ENCODE measurements around the gene KIF22.

KIF22 gene

GRCh38 chr16:29841631-29842030, 51.1 kb downstream of the KIF22 start:
- Histone ChIP-seq H3K36me3 (ENCODE audit: control insufficient read depth, insufficient read depth, low read length) (no peaks in the 10 kb centered on the region), H3K9me3 (ENCODE audit: control insufficient read depth, insufficient read depth, low read length) (no peaks in the 10 kb centered on the region), H3K4me1 (ENCODE audit: control insufficient read depth, insufficient read depth, low read length) (no peaks in the 10 kb centered on the region), H3K9ac (ENCODE audit: low read depth, low read length) (no peak overlapping the region), H3K27me3 (ENCODE audit: control insufficient read depth, insufficient read depth, low read length) (no peaks in the 10 kb centered on the region), H3K4me3 (ENCODE audit: low read depth, low read length) (no peak overlapping the region)

- H3K4me1 ChIP-seq (ENCODE audit: control insufficient read depth, insufficient read depth, low read length), result no peaks in the 10 kb centered on the region
- H3K27me3 ChIP-seq (ENCODE audit: control insufficient read depth, insufficient read depth, low read length), result no peaks in the 10 kb centered on the region
- no peaks in the 10 kb centered on the region for H3K36me3 ChIP-seq (ENCODE audit: control insufficient read depth, insufficient read depth, low read length)
- H3K4me3 ChIP-seq (ENCODE audit: low read depth, low read length), result no peak overlapping the region
- no peaks in the 10 kb centered on the region for H3K9me3 ChIP-seq (ENCODE audit: control insufficient read depth, insufficient read depth, low read length)
- H3K9ac ChIP-seq (ENCODE audit: low read depth, low read length), result no peak overlapping the region
Observed at GRCh38 chr16:29842732-29843346, 52.3 kb downstream of the KIF22 start.

GRCh38 chr16:29843931-29844330, 53.4 kb downstream of the KIF22 start:
- H3K36me3 ChIP-seq (ENCODE audit: control insufficient read depth, insufficient read depth, low read length), result no peaks in the 10 kb centered on the region
- no peaks in the 10 kb centered on the region for H3K27me3 ChIP-seq (ENCODE audit: control insufficient read depth, insufficient read depth, low read length)
- no peaks in the 10 kb centered on the region for H3K4me1 ChIP-seq (ENCODE audit: control insufficient read depth, insufficient read depth, low read length)
- H3K9me3 ChIP-seq (ENCODE audit: control insufficient read depth, insufficient read depth, low read length), result no peaks in the 10 kb centered on the region
- no peak overlapping the region for H3K9ac ChIP-seq (ENCODE audit: low read depth, low read length)
- H3K4me3 ChIP-seq (ENCODE audit: low read depth, low read length), result no peak overlapping the region

- Histone ChIP-seq H3K4me3 (ENCODE audit: low read depth, low read length) (no peak overlapping the region), H3K4me1 (ENCODE audit: control insufficient read depth, insufficient read depth, low read length) (no peaks in the 10 kb centered on the region), H3K9ac (ENCODE audit: low read depth, low read length) (no peak overlapping the region), H3K27me3 (ENCODE audit: control insufficient read depth, insufficient read depth, low read length) (no peaks in the 10 kb centered on the region), H3K9me3 (ENCODE audit: control insufficient read depth, insufficient read depth, low read length) (no peaks in the 10 kb centered on the region), H3K36me3 (ENCODE audit: control insufficient read depth, insufficient read depth, low read length) (no peaks in the 10 kb centered on the region)
Observed at GRCh38 chr16:29844575-29845331, 54.2 kb downstream of the KIF22 start.

- Histone ChIP-seq H3K9ac (ENCODE audit: low read depth, low read length) (no peak overlapping the region), H3K4me1 (ENCODE audit: control insufficient read depth, insufficient read depth, low read length) (no peaks in the 10 kb centered on the region), H3K36me3 (ENCODE audit: control insufficient read depth, insufficient read depth, low read length) (no peaks in the 10 kb centered on the region), H3K4me3 (ENCODE audit: low read depth, low read length) (no peak overlapping the region), H3K9me3 (ENCODE audit: control insufficient read depth, insufficient read depth, low read length) (no peaks in the 10 kb centered on the region), H3K27me3 (ENCODE audit: control insufficient read depth, insufficient read depth, low read length) (no peaks in the 10 kb centered on the region)
Observed at GRCh38 chr16:29845656-29846055, 55.1 kb downstream of the KIF22 start.

- Histone ChIP-seq H3K27me3 (ENCODE audit: control insufficient read depth, insufficient read depth, low read length) (no peaks in the 10 kb centered on the region), H3K4me3 (ENCODE audit: low read depth, low read length) (no peak overlapping the region), H3K36me3 (ENCODE audit: control insufficient read depth, insufficient read depth, low read length) (no peaks in the 10 kb centered on the region), H3K9me3 (ENCODE audit: control insufficient read depth, insufficient read depth, low read length) (no peaks in the 10 kb centered on the region), H3K4me1 (ENCODE audit: control insufficient read depth, insufficient read depth, low read length) (no peaks in the 10 kb centered on the region), H3K9ac (ENCODE audit: low read depth, low read length) (no peak overlapping the region)
Observed at GRCh38 chr16:29848420-29849297, 58.1 kb downstream of the KIF22 start.

GRCh38 chr16:29849505-29849904, 59.0 kb downstream of the KIF22 start:
- Histone ChIP-seq H3K27me3 (ENCODE audit: control insufficient read depth, insufficient read depth, low read length) (no peaks in the 10 kb centered on the region), H3K9ac (ENCODE audit: low read depth, low read length) (no peak overlapping the region), H3K4me1 (ENCODE audit: control insufficient read depth, insufficient read depth, low read length) (no peaks in the 10 kb centered on the region), H3K4me3 (ENCODE audit: low read depth, low read length) (no peak overlapping the region), H3K9me3 (ENCODE audit: control insufficient read depth, insufficient read depth, low read length) (no peaks in the 10 kb centered on the region), H3K36me3 (ENCODE audit: control insufficient read depth, insufficient read depth, low read length) (no peaks in the 10 kb centered on the region)

GRCh38 chr16:29850998-29851397, 60.4 kb downstream of the KIF22 start:
- Histone ChIP-seq H3K4me1 (ENCODE audit: control insufficient read depth, insufficient read depth, low read length) (no peaks in the 10 kb centered on the region), H3K9ac (ENCODE audit: low read depth, low read length) (no peak overlapping the region), H3K36me3 (ENCODE audit: control insufficient read depth, insufficient read depth, low read length) (no peaks in the 10 kb centered on the region), H3K9me3 (ENCODE audit: control insufficient read depth, insufficient read depth, low read length) (no peaks in the 10 kb centered on the region), H3K4me3 (ENCODE audit: low read depth, low read length) (no peak overlapping the region), H3K27me3 (ENCODE audit: control insufficient read depth, insufficient read depth, low read length) (no peaks in the 10 kb centered on the region)

- Histone ChIP-seq H3K9me3 (ENCODE audit: control insufficient read depth, insufficient read depth, low read length) (no peaks in the 10 kb centered on the region), H3K36me3 (ENCODE audit: control insufficient read depth, insufficient read depth, low read length) (no peaks in the 10 kb centered on the region), H3K4me1 (ENCODE audit: control insufficient read depth, insufficient read depth, low read length) (no peaks in the 10 kb centered on the region), H3K4me3 (ENCODE audit: low read depth, low read length) (no peak overlapping the region), H3K9ac (ENCODE audit: low read depth, low read length) (no peak overlapping the region), H3K27me3 (ENCODE audit: control insufficient read depth, insufficient read depth, low read length) (no peaks in the 10 kb centered on the region)
Observed at GRCh38 chr16:29852654-29853053, 62.1 kb downstream of the KIF22 start.

GRCh38 chr16:29854520-29855100, 64.1 kb downstream of the KIF22 start:
- Histone ChIP-seq H3K36me3 (ENCODE audit: control insufficient read depth, insufficient read depth, low read length) (peaks cover 4% of the 10 kb centered on the region), H3K9ac (ENCODE audit: low read depth, low read length) (no peak overlapping the region), H3K9me3 (ENCODE audit: control insufficient read depth, insufficient read depth, low read length) (no peaks in the 10 kb centered on the region), H3K4me3 (ENCODE audit: low read depth, low read length) (no peak overlapping the region), H3K4me1 (ENCODE audit: control insufficient read depth, insufficient read depth, low read length) (no peaks in the 10 kb centered on the region), H3K27me3 (ENCODE audit: control insufficient read depth, insufficient read depth, low read length) (no peaks in the 10 kb centered on the region)
